GM18499 (cell line): ENCODE data around the gene MAZ.
"Not testable (repeated sequence)": the region's sequence is repeated elsewhere in the genome, so short reads cannot be mapped to it uniquely, and the experiment has no call there.

Experiments used
- ATAC-seq: cut with Tn5 transposase; IDR thresholded peaks from one replicate; pipeline ENCODE4 v1.9.1; 2021; ENCODE audit warnings: moderate number of reproducible peaks; ENCODE audit not compliant: insufficient read depth, unreplicated experiment

Gene MAZ

DNA sequence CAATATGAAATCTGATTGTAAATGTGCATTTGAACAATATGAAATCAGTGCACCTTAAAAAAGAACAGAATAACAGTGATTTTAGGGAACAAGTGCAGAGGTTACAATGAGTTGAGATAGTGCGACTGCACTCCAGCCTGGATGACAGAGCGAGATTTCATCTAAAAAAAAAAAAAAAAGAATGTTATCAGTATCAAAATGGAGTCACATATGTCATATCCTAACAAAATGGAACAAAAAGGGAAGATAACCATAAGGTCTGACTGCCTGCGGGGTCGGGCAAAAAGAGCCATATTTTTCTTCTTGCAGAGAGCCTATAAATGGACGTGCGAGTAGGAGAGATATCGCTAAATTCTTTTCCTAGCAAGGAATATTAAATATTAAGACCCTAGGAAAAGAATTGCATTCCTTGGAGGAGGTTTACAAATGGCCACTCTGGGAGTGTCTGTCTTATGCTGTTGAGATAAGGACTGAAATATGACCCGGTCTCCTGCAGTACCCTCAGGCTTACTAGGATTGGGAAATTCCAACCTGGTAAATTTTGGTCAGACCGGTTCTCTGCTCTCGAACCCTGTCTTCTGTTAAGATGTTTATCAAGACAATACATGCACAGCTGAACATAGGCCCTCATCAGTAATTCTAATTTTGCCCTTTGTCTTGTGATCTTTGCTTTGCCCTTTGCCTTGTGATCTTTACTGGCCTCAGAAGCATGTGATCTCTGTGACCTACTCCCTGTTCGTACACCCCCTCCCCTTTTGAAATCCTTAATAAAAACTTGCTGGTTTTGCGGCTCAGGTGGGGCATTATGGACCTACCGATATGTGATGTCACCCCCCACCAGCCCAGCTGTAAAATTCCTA lies 23.0 kb upstream of the MAZ start:
- ATAC-seq: not testable (repeated sequence)

DNA sequence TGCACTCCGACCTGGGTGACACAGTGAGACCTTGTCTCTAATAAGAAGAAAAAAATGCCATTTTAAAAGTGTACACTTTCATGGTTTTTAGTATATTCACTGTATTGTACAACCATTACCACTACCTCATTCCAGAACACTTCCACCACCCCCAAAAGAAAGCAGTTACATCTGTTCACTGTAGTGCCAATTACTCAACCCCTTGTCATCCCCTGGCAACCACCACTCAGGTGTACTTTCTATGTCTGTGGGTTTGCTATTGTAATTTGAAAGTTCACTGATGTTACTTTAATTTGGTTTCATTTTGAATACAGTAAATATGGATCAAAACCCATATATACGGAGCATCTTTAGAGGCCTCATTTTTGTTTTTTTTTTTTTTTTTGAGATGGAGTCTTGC lies 22.2 kb upstream of the MAZ start:
- no peak for ATAC-seq

GRCh38 chr16:29784901-29785500 lies 21.3 kb upstream of the MAZ start:
- no peak for ATAC-seq

DNA sequence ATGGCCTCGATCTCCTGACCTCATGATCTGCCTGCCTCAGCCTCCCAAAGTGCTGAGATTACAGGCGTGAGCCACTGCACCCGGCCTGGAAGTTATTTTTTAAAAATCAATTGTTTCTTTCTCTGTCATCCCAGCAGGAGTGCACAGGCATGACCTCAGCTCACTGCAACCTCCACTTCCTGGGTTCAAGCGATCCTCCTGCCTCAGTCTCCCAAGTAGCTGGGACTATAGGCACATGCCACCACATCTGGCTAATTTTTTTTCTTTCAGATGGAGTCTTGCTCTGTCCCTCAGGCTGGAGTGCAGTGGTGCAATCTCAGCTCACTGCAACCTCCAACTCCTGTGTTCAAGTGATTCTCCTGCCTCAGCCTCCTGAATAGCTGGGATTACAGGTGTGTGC lies 19.2 kb upstream of the MAZ start:
- ATAC-seq: not testable (repeated sequence)

- no peak for ATAC-seq
Measured at GRCh38 chr16:29789775-29790182, 16.6 kb upstream of the MAZ start.

GRCh38 chr16:29790183-29790948 lies 16.0 kb upstream of the MAZ start, which contains the start of gene KIF22:
KIF22 (plus strand) TSS chr16:29790751; CDS start chr16:29790760, 9 bp downstream.
- ATAC-seq: peak; percentile 77

DNA sequence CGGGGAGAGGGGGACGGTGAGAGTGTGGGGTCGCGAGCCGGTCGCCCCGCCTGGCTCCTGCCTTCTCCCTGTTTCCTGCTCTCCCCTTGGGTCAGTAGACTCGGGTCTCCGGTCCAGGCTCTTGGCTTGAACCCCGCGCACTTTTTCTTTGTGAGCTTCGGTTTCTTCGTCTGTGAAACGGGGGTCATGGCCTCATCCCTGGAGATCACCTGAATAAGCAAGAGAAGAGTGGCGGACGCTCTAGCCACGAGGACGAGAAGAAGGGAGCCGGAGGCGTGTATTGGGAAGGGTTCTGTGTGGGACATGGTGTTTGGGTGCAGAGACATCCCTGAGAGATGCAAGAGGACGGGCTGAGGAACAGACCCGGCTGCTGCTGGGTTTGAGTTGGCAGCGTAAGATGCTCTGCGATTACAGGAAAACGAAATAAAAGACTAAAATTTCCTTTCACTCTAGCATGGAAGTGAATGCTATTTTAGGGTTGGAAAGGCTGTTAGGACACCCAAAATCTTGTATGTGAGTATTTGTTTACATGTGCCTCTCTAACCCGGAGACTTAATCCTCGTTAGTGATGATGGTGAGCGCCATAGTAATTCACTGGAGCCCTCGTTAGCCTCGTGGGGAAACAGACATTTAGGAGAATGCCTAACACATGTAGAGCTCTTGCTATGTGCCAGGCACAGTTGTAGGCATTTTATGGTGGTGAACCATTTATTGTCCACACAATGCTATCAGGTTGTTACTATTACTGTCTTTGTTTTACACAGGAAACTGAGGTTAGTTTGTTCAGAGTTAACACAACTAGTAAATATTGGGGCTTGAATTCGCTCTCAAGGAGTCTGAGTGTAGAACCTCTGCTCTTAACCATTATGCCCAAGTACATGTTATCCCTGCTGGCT lies 15.1 kb upstream of the MAZ start:
- ATAC-seq: no peak

DNA sequence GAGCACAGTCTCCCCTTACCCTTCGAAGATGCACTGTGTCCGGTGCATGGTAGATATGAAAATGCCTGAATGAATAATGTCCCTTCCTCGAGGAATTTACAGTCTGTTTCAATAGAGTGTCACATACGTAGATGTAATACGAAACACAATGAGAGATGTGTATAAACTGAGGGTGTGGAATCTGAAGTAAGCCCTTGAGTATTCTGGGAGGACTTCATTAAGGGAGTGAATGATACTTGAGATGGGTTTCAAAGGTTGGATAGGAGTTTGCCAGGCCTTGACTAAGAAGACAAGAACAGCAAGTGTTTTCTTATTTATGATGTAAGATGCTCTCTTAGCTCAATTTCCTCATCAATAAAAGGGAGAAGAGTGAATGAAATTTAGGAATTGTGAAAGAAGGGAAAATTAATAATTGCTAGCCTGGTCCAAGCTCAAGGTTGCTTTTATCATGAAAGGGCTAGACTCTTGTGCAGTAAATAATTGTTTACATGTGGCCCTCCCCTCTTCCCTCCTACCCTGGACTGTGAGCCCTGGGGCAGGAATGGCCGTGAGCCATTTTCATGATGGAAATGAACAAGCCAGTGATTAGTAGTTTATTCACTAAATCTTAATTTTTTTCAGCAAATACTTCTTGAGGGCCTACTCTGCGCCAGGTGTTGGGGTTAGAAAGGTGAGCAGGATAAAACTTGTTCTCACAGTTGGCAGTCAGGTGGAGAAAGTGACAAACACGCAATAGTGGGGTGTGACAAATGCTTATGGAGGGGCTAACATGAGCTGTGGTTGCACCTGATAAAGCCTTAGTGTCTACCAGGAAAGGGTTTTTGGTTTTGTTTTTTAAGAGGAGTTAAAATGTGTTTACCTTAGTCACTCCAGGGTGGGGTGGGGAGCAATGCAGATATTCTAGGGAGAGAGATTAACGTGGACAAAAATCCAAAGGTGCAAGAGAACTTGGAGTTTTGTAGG lies 14.2 kb upstream of the MAZ start:
- no peak for ATAC-seq

DNA sequence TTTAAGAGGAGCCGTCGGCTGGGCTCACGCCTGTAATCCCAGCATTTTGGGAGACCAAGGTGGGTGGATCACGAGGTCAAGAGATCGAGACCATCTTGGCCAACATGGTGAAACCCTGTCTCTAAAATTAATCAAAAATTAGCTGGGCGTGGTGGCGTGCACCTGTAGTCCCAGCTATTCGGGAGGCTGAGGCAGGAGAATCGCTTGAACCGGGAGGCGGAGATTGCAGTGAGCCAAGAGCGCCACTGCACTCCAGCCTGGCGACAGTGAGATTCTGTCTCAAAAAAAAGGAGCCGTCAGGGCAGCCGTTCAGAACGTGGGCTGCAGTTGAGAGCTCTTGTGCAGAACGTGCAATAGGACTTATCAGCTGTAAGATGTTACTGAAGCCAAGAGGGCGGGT lies 13.2 kb upstream of the MAZ start:
- ATAC-seq: not testable (repeated sequence)

GRCh38 chr16:29794231-29794710 lies 12.1 kb upstream of the MAZ start:
- ATAC-seq: no peak

- ATAC-seq: no peak
Measured at GRCh38 chr16:29802416-29802935, 3.9 kb upstream of the MAZ start.

GRCh38 chr16:29804020-29804419 lies 2.3 kb upstream of the MAZ start:
- no peak for ATAC-seq

- ATAC-seq: no peak
Measured at GRCh38 chr16:29804455-29805231, 1.7 kb upstream of the MAZ start.

GRCh38 chr16:29805232-29806098 lies 864 bp upstream of the MAZ start:
- ATAC-seq: peak; percentile 31

- no peak for ATAC-seq
Measured at GRCh38 chr16:29806641-29807425, 504 bp downstream of the MAZ start.
